CD4-positive, alpha-beta T cell (primary cell): ENCODE results near the gene CLTCL1. TPM values are rescaled to one million over a fixed set of nuclear protein-coding genes. Genes with fewer than 3 reads are reported as not detected.
A peak's percentile ranks its signal among the peaks of the same experiment; 100 is the strongest.

Source experiments
- ATAC-seq: fragments of 200-7000 bp; cut with Tn5 transposase; one replicate; pipeline ENCODE4 v1.10.0; 2022; ENCODE audit warnings: mild to moderate bottlenecking; ENCODE audit not compliant: poor library complexity
- CTCF ChIA-PET: fragments of 350-600 bp; sonication (Branson Sonifier 250); formaldehyde crosslinking; loops from one replicate; lab custom pipeline; 2021; ENCODE audit warnings: antibody characterized with exemption, inconsistent platforms; lab: Charles Lee
- POLR2A ChIA-PET: fragments of 350-600 bp; sonication (Branson Sonifier 250); formaldehyde crosslinking; loops from one replicate; lab custom pipeline; 2021; ENCODE audit warnings: antibody characterized with exemption, inconsistent platforms; lab: Charles Lee
- DNase-seq, 14 experiments: peaks; one replicate each; pipeline ENCODE4 v3.0.0-alpha.2; 2013 to 2020; ENCODE audit warnings: mixed read lengths in 2 of 14
- H3K27ac ChIP-seq, 2 donors: one replicate each; pipeline versions ENCODE4 v1.5.1 to v1.7.0; 2013; ENCODE audit warnings: low read length in 2 of 2, low read depth in 1 of 2, mild to moderate bottlenecking in 1 of 2
- H3K27me3 ChIP-seq, 2 experiments: 1 replicate in 1 of 2; 2 replicates in 1 of 2; pipeline versions ENCODE4 v1.6.1 to v1.7.0; 2013; ENCODE audit warnings: low read length in 2 of 2, control low read depth in 1 of 2, mild to moderate bottlenecking in 1 of 2, moderate library complexity in 1 of 2; ENCODE audit not compliant: insufficient read depth in 2 of 2, control insufficient read depth in 1 of 2
- H3K36me3 ChIP-seq: one replicate; pipeline ENCODE4 v1.6.1; 2013; ENCODE audit warnings: low read length, control low read depth; ENCODE audit not compliant: insufficient read depth
- H3K4me1 ChIP-seq: one replicate; pipeline ENCODE4 v1.6.1; 2013; ENCODE audit warnings: low read length, control low read depth; ENCODE audit not compliant: insufficient read depth
- H3K4me3 ChIP-seq: one replicate; pipeline ENCODE4 v1.5.1; 2013; ENCODE audit warnings: mild to moderate bottlenecking, low read length, moderate library complexity
- H3K9me3 ChIP-seq, 2 experiments: 1 replicate in 1 of 2; 2 replicates in 1 of 2; pipeline versions ENCODE4 v1.6.1 to v1.7.0; 2013; ENCODE audit warnings: low read length in 2 of 2, mild to moderate bottlenecking in 2 of 2, control low read depth in 1 of 2, moderate library complexity in 1 of 2; ENCODE audit not compliant: control insufficient read depth in 1 of 2, insufficient read depth in 1 of 2
- H3K27ac Mint-ChIP-seq: one replicate; pipeline ENCODE4 v1.8.0; 2020; ENCODE audit warnings: mixed read lengths
- H3K27me3 Mint-ChIP-seq: one replicate; pipeline ENCODE4 v1.8.0; 2021; ENCODE audit warnings: mixed read lengths
- H3K36me3 Mint-ChIP-seq: one replicate; pipeline ENCODE4 v1.8.0; 2021; ENCODE audit warnings: low read depth, mixed read lengths
- H3K4me1 Mint-ChIP-seq: one replicate; pipeline ENCODE4 v1.8.0; 2021; ENCODE audit warnings: low read depth, mixed read lengths
- H3K4me3 Mint-ChIP-seq: one replicate; pipeline ENCODE4 v1.8.0; 2020; ENCODE audit warnings: mild to moderate bottlenecking, mixed read lengths
- H3K9me3 Mint-ChIP-seq: one replicate; pipeline ENCODE4 v1.8.0; 2020; ENCODE audit warnings: mixed read lengths
- CTCF ChIP-seq: fragments of 200-600 bp; IDR thresholded peaks from one replicate; pipeline ENCODE4 v1.8.0; 2022; ENCODE audit warnings: antibody characterized with exemption, mild to moderate bottlenecking
- intact Hi-C, 2 experiments: fragments of 100-400 bp; cut with DNase I in 1 of 2; cut with micrococcal nuclease in 1 of 2; formaldehyde crosslinking; loops; one replicate each; pipeline versions ENCODE4 v1.15.1 to v1.9.0; 2023 to 2025; cut with DNase I, micrococcal nuclease
- total RNA-seq, 174 experiments: library from RNA in 2 of 174; stranded (reverse) in 2 of 174; gene quantifications; one replicate each; pipeline ENCODE4 v1.2.3 and lab custom pipeline; 2021 to 2026

Gene CLTCL1
- total RNA-seq, 2 experiments from 2014 or later = 0.52 to 1.5 TPM

DNA sequence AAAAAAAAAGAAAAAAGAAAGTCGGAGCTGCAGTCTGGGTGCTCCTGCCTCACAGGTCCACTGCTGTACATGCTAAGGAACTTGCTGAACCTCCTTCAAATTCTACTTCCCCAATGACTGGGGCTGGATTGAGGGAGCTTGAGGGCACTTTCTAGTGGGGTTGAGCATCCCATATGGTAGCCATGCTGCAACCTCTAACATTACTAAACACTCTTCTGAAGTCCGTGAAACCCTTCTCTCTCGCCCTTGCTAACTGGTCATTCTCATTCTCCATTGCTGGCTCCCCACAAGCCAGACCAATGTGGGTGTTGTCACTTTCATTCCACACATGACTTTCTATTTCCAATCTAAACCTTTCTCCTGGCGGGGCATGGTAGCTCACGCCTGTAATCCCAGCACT, 148.3 kb downstream of the CLTCL1 start:
- POLR2A ChIA-PET = interaction anchor here (0.8 to 3.3 kb wide), 7 partner anchors 21 to 487 kb away, joined by 3 to 34 read pairs (median 8); partner anchors contain the start of genes C22orf39, DGCR2 and SLC25A1
- H3K4me1 Mint-ChIP-seq = peaks cover 22% of the 10 kb centered on the region
- H3K27ac Mint-ChIP-seq = peak overlapping the region; percentile 94

GRCh38 chr22:19142394-19142793, 149.1 kb downstream of the CLTCL1 start:
- intact Hi-C loops = loop anchor here (10.0 kb wide), 2 partner anchors 302 to 332 kb away; partner anchors contain the start of genes C22orf39 (in 1 of the 2), CDC45 (in 1 of the 2) and UFD1 (in 1 of the 2)
- POLR2A ChIA-PET = interaction anchor here (0.8 to 3.3 kb wide), 2 partner anchors 20 to 487 kb away, joined by 3 to 34 read pairs; partner anchors contain the start of gene DGCR2
- peaks cover 23% of the 10 kb centered on the region for H3K4me1 ChIP-seq
- ATAC-seq = no peak
- no peak for TF ChIP-seq CTCF
- Mint-ChIP-seq H3K4me1 (peaks cover 22% of the 10 kb centered on the region), H3K27ac (no peak overlapping the region), H3K4me3 (peak overlapping the region; percentile 60), H3K9me3 (no peaks in the 10 kb centered on the region), H3K27me3 (peaks cover 12% of the 10 kb centered on the region), H3K36me3 (peaks cover 46% of the 10 kb centered on the region)
- no peak overlapping the region for H3K27ac ChIP-seq
- H3K9me3 ChIP-seq = no peaks in the 10 kb centered on the region
- no peak for DNase-seq
- H3K27me3 ChIP-seq = peaks cover 0 to 2% of the 10 kb centered on the region in 2 experiments
- H3K4me3 ChIP-seq = no peak overlapping the region
- peaks cover 54% of the 10 kb centered on the region for H3K36me3 ChIP-seq
- CTCF ChIA-PET = no interaction called here

More for the DNA sequence above, 148.3 kb downstream of the CLTCL1 start:
- CTCF ChIA-PET = interaction anchor here (1.6 to 2.8 kb wide), 3 partner anchors 37 to 487 kb away, joined by 7 to 13 read pairs (median 9); no protein-coding TSS in a partner anchor
- Mint-ChIP-seq H3K27me3 (peaks cover 16% of the 10 kb centered on the region), H3K36me3 (peaks cover 42% of the 10 kb centered on the region), H3K9me3 (no peaks in the 10 kb centered on the region), H3K4me3 (peak overlapping the region; percentile 70)
- Histone ChIP-seq H3K4me3 (no peak overlapping the region), H3K36me3 (peaks cover 46% of the 10 kb centered on the region), H3K27ac (no peak overlapping the region), H3K4me1 (peaks cover 20% of the 10 kb centered on the region), H3K27me3 (peaks cover 3 to 8% of the 10 kb centered on the region in 2 experiments), H3K9me3 (no peaks in the 10 kb centered on the region)
- DNase-seq (no peak), ATAC-seq (no peak)
- intact Hi-C loops = loop anchor here (10.0 kb wide), 2 partner anchors 302 to 332 kb away; partner anchors contain the start of genes C22orf39 (in 1 of the 2), CDC45 (in 1 of the 2) and UFD1 (in 1 of the 2)
- TF ChIP-seq CTCF = no peak

DNA sequence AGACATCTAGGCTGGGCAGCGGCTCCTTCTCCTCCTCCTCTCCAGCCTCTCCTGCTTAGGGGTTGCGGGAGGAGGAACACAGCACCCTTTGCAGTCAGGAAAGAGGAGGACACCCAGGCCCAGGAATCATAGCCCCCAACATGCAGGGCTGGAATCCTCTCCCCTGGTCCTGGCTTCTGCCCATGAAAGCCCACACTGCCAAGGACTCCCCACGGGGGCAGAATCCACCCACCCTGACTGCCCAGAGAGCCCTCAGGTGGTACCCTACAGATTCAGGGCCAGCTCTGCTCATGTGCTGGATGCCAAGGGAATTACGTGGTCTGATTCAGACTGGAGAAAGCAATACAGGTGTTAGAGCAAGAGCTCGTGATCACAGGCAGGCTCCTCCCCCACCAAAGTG, 151.5 kb downstream of the CLTCL1 start:
- Histone ChIP-seq H3K9me3 (no peaks in the 10 kb centered on the region), H3K27me3 (no peaks in the 10 kb centered on the region), H3K4me3 (no peak overlapping the region), H3K36me3 (peaks cover 74% of the 10 kb centered on the region), H3K27ac (no peak overlapping the region), H3K4me1 (peaks cover 22% of the 10 kb centered on the region)
- H3K27ac Mint-ChIP-seq = no peak overlapping the region
- no peak for TF ChIP-seq CTCF
- H3K36me3 Mint-ChIP-seq = peaks cover 67% of the 10 kb centered on the region
- no peaks in the 10 kb centered on the region for H3K9me3 Mint-ChIP-seq
- H3K4me3 Mint-ChIP-seq = no peak overlapping the region
- ChIA-PET POLR2A (no interaction called here), CTCF (no interaction called here)
- intact Hi-C loops = loop anchor here (10.0 kb wide), 2 partner anchors 305 to 335 kb away; partner anchors contain the start of genes C22orf39 (in 1 of the 2), CDC45 (in 1 of the 2) and UFD1 (in 1 of the 2)
- H3K27me3 Mint-ChIP-seq = no peaks in the 10 kb centered on the region
- no peak for ATAC-seq
- peaks cover 22% of the 10 kb centered on the region for H3K4me1 Mint-ChIP-seq
- no peak for DNase-seq
